Head of caudate nucleus (tissue), 42 donors: Measurements from ENCODE around the gene ABCF1.

Experiments
- DNase-seq, 42 donors: peaks; one replicate each; pipeline versions ENCODE4 v3.0.0 to v3.0.0-alpha.2; 2020 to 2021; ENCODE audit warnings: mixed read lengths in 7 of 42
- intact Hi-C: fragments of 100-400 bp; cut with DNase I; formaldehyde crosslinking; loops from one replicate; pipeline ENCODE4 v1.15.0; 2022

Gene ABCF1

DNA sequence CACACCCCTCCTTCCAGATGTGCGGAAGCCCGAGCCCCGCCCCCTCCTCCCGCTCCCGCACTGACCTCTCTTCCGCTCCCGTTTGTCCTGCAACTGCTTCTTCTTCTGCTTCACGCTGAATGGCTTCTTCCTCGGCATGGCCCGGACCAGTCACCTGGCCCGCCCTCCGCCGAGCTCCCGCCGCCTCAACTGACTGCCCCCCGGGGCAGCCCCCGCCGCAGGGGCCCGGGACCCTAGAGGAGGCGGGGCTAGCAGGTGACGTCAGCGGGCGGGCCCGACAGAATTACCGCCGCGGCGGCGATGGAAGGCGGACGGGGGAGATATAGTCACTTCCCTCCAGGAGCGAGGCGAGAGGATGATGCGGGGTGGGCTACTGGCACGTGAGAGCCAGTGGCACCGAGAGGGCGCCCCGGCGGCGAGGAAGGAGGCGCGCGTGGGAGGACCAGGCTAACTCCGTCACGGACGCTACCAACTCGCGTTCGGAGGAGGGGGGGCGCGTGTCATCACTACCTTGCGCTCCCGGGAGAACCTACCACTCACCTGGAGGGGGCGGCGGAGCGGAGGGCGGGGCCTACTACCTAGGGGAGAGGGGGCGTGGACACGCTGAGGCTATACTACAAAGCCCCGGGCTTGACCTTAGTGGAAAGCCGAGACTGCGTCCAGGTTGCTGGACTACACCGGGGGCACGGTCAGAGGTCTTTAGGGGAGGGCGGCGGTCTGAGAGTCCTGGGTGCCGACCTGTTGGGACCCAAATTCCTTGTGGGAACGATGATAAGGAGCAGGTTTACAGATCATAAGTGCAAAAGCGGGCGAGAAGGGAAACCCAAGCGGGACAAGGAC, 15.0 kb upstream of the ABCF1 start, which contains the start of gene GNL1:
Gene GNL1 (minus strand): TSS at position 424 of the 840 bp plus-strand sequence. CDS start 286 bp downstream, at position 138.
- DNase-seq = peak; percentile 89 to 98 (median 94)
- intact Hi-C loops = loop anchor here (2.0 kb wide), 1 partner anchor 15 kb away; the partner anchor contains the start of gene ABCF1

DNA sequence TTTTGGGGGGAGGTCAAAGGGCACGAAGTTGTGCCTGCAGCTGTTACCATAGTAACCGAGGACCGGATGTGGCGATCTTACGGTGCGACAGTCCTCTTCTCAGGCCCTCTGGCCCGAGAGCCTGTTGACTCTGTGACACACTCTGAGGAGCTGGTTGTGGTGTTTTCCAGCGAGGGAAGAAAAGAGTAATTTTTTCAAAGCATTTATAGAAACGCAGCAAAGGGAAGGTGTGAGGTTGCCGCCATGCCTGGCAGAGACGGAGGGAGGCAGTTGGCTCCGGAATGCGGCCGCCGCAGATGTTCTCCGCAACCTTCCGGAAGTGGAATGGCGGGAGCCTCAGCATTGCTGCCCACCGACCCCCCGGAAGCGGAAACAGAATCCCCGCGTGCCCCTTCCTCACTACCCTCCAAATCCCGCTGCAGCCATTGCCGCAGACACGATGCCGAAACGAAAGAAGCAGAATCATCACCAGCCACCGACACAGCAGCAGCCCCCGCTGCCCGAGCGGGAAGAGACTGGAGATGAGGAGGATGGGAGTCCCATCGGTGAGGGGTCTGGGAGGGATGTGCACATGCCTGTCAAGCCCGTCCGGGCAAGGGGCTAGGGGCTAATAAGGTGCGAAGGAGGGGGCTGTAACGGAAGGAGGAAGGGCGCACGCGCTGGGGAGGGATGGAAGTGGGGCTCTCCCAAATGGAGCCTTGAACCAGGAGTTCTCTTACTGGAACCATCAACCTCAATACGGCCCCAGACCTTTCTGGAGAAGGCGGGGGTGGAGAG, 14.1 kb upstream of the ABCF1 start, which contains the start of gene PRR3:
Gene PRR3 (plus strand): TSS at position 390 of the 777 bp plus-strand sequence. CDS start 50 bp downstream, at position 440.
- intact Hi-C loops = loop anchor here (2.0 kb wide), 1 partner anchor 14 kb away; the partner anchor contains the start of gene ABCF1
- peak; percentile 82 to 98 (median 94) for DNase-seq

GRCh38 chr6:30557683-30557981, 13.6 kb upstream of the ABCF1 start:
- no peak for DNase-seq
- intact Hi-C loops = loop anchor here (2.0 kb wide), 1 partner anchor 13 kb away; the partner anchor contains the start of gene ABCF1

- intact Hi-C loops = no loop called here
- no peak for DNase-seq
These were observed 10.3 kb upstream of the ABCF1 start for GRCh38 chr6:30560930-30561329.

- intact Hi-C loops = no loop called here
- no peak for DNase-seq
These were observed 8.5 kb upstream of the ABCF1 start for GRCh38 chr6:30562470-30563425.

DNA sequence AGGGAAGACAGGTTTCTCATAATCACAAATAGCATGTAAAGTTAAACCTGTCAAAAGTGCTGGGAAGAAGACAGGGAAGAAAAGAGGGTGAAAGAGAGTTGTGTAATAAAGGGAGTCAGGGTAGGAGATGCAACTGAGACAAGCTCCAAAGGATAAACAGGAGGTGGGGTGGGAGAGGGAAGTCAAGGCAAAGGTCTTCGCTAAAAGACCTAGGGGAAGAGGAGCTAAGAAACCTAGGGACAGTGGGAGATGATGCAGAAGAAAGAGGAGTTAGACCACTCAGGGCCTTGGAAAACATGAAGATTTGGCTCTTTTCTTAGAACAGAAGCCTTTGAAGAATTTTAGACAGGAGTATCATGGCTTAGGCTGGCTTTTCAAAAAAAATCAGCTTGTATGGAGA, 7.1 kb upstream of the ABCF1 start:
- intact Hi-C loops = no loop called here
- DNase-seq = no peak

- DNase-seq = no peak
- intact Hi-C loops = no loop called here
These were observed 5.5 kb upstream of the ABCF1 start for GRCh38 chr6:30565772-30566171.

DNA sequence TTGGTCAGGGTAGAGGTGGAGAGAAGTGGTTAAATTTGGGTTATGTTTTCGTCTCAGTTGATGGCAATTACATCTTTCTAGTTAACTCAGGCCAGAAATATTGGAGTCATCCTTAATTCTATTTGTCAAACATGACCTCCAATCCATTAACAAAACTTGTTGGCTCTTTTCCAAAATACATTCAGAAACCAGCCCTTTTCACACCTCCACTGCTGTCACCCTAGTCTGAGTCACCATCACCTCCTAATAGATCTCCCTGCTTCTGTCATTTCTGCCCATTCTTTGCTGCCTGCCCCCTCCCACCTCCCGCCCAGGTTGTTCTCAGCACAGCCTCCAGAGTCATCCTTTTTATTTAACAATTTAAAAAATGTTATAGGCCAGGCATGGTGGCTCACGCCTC, 3.0 kb upstream of the ABCF1 start:
- intact Hi-C loops = no loop called here

GRCh38 chr6:30570263-30570662, 979 bp upstream of the ABCF1 start:
- DNase-seq = no peak
- intact Hi-C loops = loop anchor here (2.0 to 5.0 kb wide), 2 partner anchors 13 to 42 kb away; partner anchors contain the start of genes GNL1 and PRR3

More for the DNA sequence above, 3.0 kb upstream of the ABCF1 start:
- peak; percentile 23 to 91 (median 66) for DNase-seq

- DNase-seq = peak in 3 of 42 donors; percentile 10 to 35 (median 28)
These were observed 535 bp upstream of the ABCF1 start for GRCh38 chr6:30570740-30571074.

DNA sequence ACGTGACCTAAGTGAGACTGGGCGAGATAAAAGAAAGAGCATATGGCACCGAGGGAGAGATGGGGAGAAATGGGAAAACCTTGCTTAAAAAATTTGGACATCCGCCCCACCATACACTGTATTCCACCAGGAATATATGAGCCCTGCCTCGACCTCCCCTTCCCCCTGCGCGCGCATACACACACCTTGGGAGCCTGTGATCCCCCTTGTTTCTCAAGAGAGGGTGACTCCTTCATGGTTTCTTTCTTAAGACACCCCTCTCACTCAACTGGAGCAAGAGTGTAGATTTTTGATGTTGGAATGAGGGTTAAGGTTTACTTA, 480 bp downstream of the ABCF1 start:
- DNase-seq = no peak
- intact Hi-C loops = loop anchor here (2.0 to 5.0 kb wide), 2 partner anchors 15 to 41 kb away; partner anchors contain the start of genes GNL1 and PRR3

More at GRCh38 chr6:30570740-30571074, 535 bp upstream of the ABCF1 start:
- intact Hi-C loops = loop anchor here (2.0 to 5.0 kb wide), 2 partner anchors 14 to 42 kb away; partner anchors contain the start of genes GNL1 and PRR3

- DNase-seq = no peak
- intact Hi-C loops = loop anchor here (5.0 kb wide), 1 partner anchor 40 kb away; no protein-coding TSS in a partner anchor
These were observed 906 bp downstream of the ABCF1 start for GRCh38 chr6:30572148-30572547.

GRCh38 chr6:30573113-30573512, 1.9 kb downstream of the ABCF1 start:
- no peak for DNase-seq
- intact Hi-C loops = loop anchor here (5.0 kb wide), 1 partner anchor 39 kb away; no protein-coding TSS in a partner anchor

GRCh38 chr6:30578051-30578450, 6.8 kb downstream of the ABCF1 start:
- intact Hi-C loops = no loop called here
- DNase-seq = no peak

DNA sequence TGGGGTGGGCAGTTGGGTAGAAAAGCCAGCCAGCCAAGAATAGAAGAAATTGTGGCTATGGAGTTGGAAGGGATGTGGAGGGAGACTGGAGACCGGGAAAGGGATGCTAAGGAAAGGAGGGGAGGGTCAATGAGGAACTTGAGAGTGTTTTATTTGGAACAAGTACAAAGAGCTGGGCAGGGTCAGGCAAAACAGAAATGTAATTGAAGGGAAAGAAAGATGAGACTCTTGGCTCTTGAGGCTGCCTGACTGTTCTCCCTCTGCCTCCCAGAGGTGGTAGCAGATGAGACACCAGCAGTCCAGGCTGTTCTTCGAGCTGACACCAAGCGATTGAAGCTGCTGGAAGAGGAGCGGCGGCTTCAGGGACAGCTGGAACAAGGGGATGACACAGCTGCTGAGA, 12.7 kb downstream of the ABCF1 start:
- intact Hi-C loops = no loop called here
- DNase-seq = no peak

GRCh38 chr6:30589754-30590358, 18.6 kb downstream of the ABCF1 start:
- DNase-seq = no peak
- intact Hi-C loops = loop anchor here (10.0 kb wide), 1 partner anchor 45 kb away; no protein-coding TSS in a partner anchor

- intact Hi-C loops = loop anchor here (10.0 kb wide), 1 partner anchor 46 kb away; no protein-coding TSS in a partner anchor
- DNase-seq = no peak
These were observed 19.3 kb downstream of the ABCF1 start for GRCh38 chr6:30590509-30590908.

DNA sequence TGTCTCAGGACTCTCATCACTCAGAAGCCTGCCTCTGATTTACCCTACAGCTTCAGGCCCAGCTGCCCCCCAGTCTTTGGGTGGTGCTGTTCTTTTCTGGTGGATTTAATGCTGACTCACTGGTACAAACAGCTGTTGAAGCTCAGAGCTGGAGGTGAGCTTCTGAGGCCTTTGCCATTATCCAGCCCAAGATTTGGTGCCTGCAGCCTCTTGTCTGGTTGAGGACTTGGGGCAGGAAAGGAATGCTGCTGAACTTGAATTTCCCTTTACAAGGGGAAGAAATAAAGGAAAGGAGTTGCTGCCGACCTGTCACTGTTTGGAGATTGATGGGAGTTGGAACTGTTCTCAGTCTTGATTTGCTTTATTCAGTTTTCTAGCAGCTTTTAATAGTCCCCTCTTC, 19.8 kb downstream of the ABCF1 start:
- intact Hi-C loops = loop anchor here (10.0 kb wide), 1 partner anchor 46 kb away; no protein-coding TSS in a partner anchor
- DNase-seq = no peak
